Cardiac fibroblast (primary cell): ENCODE results near the gene RPS27L.

Experiments used
- DNase-seq, 2 donors: peaks; one replicate each; pipeline versions ENCODE4 v3.0.0 to v3.0.0-alpha.2; 2010; ENCODE audit warnings: low read depth in 2 of 2
- H3K4me3 ChIP-seq, 2 donors: replicated peaks in 1 of 2; 1 replicate in 1 of 2; 2 replicates in 1 of 2; pipeline ENCODE4 v1.5.1; 2011; ENCODE audit warnings: low read depth in 2 of 2, low read length in 2 of 2, mild to moderate bottlenecking in 2 of 2, moderate library complexity in 1 of 2
- TF ChIP-seq, protein P1 (sequence below): IDR thresholded peaks from one replicate; pipeline ENCODE4 v1.5.1; 2011; ENCODE audit warnings: low read depth, mild to moderate bottlenecking, low read length, inconsistent platforms

The RPS27L gene

DNA sequence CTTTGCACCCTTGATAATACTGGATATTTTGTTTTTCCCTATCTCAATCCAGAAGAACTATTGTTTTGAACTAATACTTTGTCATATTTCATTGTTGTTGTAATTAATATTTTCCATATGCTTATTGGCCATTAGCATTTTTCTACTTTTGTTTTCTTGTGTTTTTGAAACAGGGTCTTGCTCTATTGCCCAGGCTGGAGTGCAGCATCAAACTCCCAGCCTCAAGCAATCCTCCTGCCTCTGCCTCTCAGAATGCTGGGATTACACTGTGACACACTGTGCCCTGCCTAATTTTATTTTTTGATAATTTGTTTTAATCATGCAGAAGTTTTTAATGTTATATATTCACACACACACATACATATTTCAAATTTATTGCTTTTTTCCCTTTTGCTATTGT lies 3.4 kb upstream of the RPS27L start:
- TF ChIP-seq, protein P1, sequence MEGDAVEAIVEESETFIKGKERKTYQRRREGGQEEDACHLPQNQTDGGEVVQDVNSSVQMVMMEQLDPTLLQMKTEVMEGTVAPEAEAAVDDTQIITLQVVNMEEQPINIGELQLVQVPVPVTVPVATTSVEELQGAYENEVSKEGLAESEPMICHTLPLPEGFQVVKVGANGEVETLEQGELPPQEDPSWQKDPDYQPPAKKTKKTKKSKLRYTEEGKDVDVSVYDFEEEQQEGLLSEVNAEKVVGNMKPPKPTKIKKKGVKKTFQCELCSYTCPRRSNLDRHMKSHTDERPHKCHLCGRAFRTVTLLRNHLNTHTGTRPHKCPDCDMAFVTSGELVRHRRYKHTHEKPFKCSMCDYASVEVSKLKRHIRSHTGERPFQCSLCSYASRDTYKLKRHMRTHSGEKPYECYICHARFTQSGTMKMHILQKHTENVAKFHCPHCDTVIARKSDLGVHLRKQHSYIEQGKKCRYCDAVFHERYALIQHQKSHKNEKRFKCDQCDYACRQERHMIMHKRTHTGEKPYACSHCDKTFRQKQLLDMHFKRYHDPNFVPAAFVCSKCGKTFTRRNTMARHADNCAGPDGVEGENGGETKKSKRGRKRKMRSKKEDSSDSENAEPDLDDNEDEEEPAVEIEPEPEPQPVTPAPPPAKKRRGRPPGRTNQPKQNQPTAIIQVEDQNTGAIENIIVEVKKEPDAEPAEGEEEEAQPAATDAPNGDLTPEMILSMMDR = no peak
- no peak overlapping the region for H3K4me3 ChIP-seq
- DNase-seq = no peak

DNA sequence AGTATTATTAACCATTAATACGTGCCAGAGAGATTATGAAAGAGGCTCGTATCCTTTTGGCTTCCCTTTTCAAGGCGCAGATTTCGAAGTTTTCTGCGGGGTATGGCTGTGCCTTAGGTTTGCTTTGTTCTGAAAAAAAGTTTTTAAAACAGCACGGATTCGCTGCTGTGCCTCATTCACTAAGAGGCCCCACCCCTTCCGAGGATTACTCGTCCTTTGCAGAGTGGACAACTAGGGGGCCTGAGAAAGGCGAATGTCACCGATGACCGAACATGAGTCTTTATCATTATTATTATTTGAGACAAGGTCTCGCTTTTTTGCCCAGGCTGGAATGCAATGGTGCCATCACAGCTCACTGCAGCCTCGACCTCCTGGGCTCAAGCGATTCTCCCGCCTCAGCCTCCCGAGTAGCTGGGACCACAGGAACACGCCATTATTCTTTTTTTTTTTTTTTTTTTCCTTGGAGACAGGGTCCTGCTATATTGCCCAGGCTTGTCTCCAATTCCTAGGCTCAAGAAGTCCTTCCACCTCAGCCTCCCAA lies 684 bp upstream of the RPS27L start:
- peak overlapping the region; percentile 86 to 89 for H3K4me3 ChIP-seq
- DNase-seq = peak; percentile 86
- TF ChIP-seq, protein P1 = peak; percentile 28

DNA sequence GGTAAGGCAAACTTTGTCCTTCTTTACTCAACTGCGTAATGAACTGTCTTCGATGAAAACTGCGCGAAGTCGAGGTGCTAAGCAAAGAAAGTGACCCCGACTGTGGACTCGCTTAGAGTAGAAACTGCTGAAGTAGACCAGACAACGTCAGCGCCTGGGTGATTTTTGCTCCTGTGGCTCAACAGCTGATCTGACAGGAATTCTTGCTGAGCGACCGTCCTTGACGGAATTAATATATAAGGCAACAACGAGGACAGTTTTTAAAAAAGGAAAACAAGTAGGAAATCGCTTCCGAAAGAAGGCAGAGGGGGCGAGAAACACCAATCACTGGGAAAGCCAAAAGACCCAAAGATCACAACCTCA lies 541 bp downstream of the RPS27L start:
- DNase-seq = peak; percentile 44 to 58
- TF ChIP-seq, protein P1 = no peak

DNA sequence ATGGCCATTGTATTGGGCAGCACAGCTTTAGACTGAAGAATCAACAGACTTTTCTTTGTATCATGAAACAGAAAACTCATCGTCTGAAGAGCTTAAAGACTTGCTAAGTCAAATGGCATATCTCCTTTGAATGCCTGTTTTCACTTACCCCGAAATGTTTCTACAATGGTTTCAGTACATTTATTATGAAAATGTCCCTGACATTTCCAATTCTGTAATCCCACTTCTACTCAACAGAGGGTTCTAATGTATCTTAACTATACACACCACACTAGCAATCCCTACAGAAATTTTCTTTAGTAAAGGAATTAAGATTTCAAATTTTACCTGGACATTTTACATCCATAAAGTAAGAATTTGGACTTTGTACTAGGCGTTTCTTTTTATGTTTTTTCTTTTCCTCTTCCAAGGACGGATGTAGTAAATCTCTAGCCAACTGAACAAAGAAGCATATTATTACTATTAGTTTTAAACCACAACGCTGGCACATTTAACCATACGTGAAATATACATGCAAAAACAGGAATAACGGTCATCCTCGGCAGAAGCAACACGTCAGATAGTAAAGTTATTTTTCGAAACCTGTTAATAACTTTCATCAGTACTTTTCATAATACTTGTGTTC lies 1.1 kb downstream of the RPS27L start:
- H3K4me3 ChIP-seq = peak overlapping the region; percentile 86 to 89
- TF ChIP-seq, protein P1 = no peak
- peak in 1 of 2 donors; percentile 38 for DNase-seq

More for the DNA sequence above, 541 bp downstream of the RPS27L start:
- H3K4me3 ChIP-seq = peak overlapping the region; percentile 86 to 89

DNA sequence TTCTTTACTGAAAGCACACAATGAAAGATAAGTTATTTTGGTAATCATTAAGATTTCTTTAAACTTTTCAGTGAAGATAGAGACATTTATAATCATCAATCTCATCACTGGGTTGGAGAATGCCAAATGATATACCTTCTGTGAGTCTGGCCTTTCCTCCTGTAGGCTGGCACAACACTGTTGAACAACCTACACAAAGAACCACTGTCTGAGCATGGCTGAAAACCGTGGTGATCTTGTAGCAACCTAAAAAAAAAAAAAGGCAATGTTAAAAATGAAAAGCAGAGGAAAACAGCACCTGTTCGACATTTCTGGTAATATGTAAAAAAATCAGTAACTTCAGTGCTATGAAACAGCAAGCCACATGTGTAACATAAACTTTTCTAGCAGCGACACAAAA lies 1.8 kb downstream of the RPS27L start:
- DNase-seq = no peak
- TF ChIP-seq, protein P1 = no peak
- peak overlapping the region; percentile 86 to 89 for H3K4me3 ChIP-seq

DNA sequence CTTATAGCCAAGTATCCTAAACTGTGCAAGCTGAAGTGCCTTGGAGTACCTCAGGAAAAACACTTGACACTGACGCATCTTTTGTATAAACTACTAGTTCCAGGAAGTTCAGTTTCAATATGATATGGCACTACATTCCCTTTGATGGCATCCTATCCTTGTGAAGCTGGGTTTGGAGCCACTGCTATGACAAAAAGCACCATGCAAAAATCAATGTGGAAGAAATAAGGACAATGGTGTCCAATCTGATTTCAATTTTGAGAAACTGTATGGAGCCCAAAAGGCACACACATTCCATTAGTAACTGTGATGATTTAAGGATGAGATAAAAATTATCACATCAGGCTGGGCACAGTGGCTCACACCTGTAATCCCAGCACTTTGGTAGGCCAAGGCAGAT lies 5.6 kb downstream of the RPS27L start:
- DNase-seq = no peak
- no peak overlapping the region for H3K4me3 ChIP-seq
- TF ChIP-seq, protein P1 = no peak

DNA sequence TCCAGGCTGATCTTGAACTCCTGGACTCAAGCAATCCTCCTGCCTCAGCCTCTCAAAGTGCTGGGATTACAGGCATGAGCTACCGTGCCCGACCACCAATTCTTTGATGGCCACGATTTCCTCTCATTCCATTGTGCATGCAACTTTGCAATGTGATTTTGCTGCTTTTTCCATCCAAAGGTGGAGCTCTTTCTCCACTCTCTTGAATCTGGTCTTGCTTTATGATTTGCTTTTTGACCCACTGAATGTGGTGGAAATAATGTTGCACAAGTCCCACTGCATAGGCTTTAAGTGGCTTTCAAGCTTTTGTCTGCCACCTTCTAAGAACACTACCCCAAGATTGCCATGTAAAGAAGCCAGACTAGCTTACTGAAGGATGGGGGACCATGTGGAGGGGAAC lies 10.6 kb downstream of the RPS27L start:
- TF ChIP-seq, protein P1 = no peak
- no peak overlapping the region for H3K4me3 ChIP-seq
- peak; percentile 34 to 52 for DNase-seq
